HG02852 (cell line): ENCODE data around the gene POU2AF2.
"Not testable (repeated sequence)": the region's sequence is repeated elsewhere in the genome, so short reads cannot be mapped to it uniquely, and the experiment has no call there.

Experiments used
- ATAC-seq: cut with Tn5 transposase; IDR thresholded peaks from one replicate; pipeline ENCODE4 v1.9.1; 2021; ENCODE audit warnings: mild to moderate bottlenecking, moderate library complexity; ENCODE audit not compliant: unreplicated experiment

The POU2AF2 gene

DNA sequence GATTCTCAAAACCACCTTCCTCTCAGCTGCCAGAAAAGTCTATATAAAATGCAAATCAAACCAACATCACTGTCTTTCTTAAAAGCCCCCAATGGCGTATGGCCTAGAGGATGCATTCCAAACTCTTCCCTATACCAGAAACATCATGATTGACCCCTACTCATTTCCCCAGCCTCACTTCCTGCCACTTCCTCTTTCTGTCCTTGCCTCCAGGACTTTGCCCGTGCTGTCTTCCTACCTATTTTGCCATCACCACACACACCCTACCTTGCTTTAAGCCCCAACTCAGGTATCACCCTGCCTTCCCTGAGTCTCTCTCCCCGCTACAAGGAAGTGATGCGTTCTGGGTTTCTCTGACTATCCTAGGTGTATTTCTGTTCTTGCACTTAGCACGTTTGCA lies 8.1 kb downstream of the POU2AF2 start:
- no peak for ATAC-seq

- no peak for ATAC-seq
Observed at GRCh38 chr11:111258046-111258445, 12.5 kb downstream of the POU2AF2 start.

DNA sequence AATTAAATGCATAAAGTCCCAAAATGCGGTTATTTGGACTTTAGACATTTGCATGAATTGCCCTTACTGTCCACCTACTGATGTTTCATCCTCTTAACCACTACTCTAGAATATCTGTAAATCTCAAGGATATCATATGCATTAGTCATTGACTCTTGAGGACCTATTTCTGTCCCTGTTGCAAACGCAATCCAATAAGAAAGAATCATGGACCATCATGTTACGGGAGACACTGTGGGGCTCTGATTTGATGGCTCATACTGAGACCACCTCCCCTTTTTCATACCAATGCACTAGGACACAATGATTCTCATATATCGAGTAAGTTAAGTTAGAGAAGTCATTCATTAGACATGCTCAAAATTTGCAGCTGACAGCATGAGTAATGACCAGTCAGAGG lies 14.4 kb downstream of the POU2AF2 start:
- no peak for ATAC-seq

DNA sequence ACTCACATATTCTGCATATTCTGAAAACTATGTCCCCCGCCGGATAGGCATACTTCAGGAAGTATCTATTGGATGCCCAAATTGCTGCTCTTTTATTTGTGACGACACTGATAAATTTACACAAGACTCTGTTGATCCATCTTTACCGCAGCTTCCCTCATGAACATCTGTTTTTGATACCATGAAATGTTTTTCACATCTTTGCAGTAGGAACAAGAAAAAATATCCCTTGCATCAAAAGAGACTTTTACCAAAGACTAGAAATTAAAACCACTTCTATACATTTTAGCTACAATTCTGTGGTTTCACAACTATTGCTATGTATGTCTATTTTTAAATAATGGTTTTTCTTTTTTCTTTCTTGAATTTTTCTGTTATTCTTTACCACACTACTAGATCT lies 15.3 kb downstream of the POU2AF2 start:
- ATAC-seq, result no peak

- ATAC-seq, result no peak
Observed at GRCh38 chr11:111264646-111265045, 19.1 kb downstream of the POU2AF2 start.

DNA sequence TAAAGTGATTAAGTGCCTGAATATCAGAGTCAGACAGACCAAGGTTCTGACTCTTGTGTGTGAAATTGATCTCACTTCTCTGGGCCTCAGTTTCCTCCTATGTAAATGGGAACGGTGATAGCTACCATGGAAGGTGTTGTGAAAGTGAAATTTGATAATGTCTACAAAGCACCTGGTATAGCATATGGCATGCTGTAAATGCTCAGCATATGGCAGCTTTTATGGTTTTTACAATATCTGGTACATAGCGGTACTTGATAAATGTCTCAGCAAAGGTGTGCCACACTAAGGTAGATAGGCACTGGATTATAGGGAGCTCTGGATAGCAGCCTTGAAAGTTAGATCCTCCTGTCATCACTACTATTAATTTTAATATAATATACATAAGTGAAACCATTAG lies 19.9 kb downstream of the POU2AF2 start:
- no peak for ATAC-seq

DNA sequence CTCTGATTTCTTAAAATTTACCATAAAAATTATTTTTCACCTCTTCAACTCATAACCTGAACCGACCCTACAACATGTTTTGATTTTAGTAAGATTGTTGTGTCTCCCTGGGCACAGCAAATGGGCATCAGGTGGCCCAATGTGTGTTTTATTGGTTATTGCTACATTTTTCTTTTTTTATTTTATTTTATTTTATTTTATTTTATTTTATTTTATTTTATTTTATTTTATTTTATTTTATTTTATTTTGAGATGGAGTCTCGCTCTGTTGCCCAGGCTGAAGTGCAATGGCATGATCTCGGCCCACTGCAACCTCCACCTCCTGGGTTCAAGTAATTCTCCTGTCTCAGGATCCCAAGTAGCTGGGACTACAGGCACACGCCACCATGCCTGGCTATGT lies 22.8 kb downstream of the POU2AF2 start:
- not testable (repeated sequence) for ATAC-seq

DNA sequence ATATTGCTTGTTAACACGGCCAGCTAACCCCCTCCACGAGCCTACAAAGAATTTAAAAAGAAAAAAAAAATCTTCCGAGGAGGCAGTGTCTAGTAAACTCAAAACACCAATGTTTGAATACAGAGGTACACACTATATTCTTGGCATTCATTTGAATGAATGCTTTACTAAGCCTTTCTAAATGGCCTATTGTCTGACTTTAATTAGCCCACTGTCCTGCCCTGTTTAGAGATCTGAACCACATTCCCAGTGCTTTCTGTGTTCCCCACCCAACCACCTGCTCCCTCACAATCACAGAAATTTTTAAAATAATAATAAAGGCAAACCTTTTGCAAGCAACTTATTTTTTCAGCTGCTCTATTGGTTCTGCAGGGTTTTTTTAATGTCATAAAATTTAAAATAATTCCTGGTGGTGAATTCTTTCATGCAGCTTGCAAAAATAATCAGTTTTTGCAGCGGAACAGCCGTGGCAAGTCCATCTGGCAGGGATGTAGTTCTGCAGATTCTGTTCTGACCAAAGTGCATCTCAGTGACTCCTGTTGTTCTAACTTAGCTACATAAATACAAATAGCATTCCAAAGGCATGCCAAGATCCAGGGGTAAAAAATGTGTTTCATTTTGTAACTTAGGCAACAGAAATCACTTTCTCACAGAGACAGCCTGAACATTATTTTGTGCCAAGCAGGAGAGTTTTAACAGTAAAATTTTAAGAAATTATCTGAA lies 23.8 kb downstream of the POU2AF2 start:
- ATAC-seq, result no peak

DNA sequence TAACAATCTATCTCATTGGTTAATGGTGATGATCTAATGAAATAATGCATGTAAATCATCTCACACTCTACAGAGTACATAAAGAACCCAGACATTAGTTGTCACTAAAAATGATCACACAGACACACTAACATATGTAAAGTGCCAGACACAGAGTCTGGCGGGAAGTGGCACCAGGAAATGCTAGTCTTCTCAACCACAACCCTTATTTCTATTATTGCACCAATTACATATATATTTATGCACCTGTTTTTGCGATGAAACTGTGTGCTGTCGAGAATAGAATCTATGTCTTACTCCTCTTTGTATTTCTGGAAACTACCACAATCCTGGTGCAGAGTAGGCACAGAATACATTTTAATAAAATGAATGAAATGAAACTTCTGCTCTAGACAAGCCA lies 26.9 kb downstream of the POU2AF2 start:
- ATAC-seq, result no peak

DNA sequence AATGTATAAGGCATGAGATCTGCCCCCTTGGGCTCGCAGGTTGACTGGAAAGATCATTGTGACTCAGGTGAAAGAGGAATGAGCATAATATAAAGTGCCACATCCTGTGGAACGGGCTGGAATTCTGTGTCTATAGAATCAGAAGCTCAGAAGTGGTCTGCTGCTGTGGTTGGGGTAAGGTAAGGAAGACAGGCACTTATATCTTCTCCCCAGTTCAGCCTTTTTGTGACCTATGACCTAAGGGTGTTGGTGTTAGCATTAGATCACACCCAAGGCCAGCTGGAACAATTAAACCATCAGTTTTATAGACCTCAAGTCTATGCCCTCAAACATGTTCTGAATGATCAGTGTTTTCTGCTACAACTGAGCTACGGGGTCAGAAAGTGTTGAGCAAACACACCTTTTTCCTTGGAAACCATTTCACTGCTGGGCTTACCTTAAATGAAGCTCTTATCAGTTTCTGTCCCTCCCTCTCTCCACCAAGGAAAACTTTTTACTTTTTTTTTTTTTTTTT lies 37.1 kb downstream of the POU2AF2 start:
- no peak for ATAC-seq

DNA sequence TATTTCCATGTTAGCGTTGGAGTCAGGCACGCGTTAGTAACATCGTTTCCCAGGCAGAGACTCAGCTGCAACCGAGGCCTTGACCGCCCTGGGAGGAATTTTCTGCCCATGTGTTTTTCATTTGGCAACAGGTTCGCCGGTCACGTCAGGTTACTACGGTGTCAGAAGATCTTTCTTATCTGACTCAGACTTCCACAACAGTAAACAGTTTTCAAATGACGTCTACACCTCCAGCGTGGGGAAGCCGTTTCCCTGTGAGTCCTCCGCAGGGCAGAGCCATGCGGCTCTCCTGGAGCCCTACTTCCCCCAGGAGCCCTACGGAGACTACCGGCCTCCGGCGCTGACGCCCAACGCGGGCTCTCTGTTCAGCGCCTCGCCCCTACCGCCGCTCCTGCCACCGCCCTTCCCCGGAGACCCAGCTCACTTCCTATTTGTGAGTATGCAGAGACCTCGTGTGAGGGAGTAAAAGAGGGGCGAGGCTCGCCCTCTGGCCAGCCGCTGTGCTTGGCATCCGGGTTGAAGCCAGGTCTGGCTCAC lies 38.5 kb downstream of the POU2AF2 start:
- ATAC-seq, result no peak

DNA sequence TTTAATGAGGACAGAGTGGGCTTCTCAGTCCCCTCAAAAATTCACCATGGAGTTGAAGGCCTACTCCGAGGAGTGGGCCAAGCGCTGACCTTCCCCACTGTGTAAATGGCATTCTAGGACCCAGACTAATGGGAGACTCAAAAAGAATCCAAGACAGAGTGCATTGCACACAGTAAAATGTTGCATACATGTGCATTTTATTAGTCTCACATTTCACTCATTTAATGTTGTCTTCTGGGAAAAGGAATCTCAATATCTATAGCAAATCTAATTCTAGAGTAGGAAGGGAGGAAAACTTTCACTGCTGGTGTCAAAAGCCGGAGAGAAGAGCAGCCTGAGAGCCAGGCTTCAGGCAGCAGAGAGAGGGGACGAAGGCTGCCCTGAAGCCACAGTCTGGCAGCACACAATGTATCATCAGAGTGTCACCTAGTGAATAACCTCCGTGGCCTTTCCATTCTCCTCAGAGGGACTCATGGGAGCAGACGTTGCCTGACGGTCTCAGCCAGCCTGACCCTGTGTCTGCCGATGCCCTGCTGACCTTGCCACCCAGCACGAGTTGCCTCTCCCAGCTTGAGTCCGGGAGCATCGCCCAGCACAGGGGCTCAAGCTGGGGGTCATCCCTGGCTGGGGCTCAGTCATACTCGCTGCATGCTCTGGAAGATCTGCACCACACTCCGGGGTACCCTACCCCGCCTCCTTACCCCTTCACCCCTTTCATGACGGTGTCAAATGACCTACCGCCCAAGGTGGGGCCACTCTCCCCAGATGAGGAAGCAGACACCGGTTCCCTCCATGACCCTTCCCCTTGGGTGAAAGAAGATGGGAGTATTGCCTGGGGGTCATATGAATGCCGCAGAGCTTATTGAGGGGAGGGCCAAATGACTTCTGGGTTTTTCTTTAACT lies 39.9 kb downstream of the POU2AF2 start:
- no peak for ATAC-seq

DNA sequence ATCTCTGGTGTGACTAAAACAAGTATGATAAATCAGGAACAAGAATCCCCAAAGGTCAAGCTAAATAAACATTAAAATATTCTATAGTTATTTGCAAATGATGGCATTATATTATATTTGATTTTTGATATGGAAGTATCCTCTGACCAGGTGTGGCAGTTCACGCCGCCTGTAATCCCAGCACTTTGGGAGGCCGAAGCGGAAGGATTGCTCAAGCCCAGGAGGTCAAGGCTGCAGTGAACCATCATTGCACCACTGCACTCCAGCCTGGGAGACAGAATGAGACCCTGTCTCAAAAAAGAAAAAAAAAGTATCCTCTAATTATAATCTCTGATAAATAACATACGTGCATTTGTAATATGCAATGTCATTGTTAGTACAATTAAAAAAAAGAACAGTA lies 46.2 kb downstream of the POU2AF2 start:
- no peak for ATAC-seq

DNA sequence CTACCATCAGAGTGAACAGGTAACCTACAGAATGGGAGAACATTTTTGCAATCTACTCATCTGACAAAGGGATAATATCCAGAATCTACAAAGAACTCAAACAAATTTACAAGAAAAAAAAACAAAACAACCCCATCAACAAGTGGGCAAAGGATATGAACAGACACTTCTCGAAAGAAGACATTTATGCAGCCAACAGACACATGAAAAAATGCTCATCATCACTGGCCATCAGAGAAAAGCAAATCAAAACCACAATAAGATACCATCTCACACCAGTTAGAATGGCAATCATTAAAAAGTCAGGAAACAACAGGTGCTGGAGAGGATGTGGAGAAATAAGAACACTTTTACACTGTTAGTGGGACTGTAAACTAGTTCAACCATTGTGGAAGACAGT lies 46.9 kb downstream of the POU2AF2 start:
- ATAC-seq, result not testable (repeated sequence)

DNA sequence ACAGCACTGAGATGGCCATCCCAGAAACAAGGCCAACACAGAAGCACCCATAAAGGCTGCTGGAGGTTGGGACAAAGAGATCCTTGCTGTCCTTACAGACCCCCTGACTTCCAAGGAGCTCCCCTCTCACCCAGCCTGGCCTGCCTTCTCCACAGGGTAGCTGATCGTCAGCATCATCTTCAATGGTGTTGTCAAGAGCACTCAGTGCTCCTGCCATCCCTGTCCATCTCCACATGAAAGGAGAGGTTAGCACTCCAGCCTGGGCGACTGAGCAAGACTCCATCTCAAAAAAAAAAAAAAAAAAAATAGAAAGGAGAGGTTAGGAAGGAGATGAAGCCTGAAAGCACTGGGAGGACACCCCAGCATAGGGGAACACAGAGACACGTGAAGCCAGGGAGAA lies 50.7 kb downstream of the POU2AF2 start:
- ATAC-seq, result no peak

DNA sequence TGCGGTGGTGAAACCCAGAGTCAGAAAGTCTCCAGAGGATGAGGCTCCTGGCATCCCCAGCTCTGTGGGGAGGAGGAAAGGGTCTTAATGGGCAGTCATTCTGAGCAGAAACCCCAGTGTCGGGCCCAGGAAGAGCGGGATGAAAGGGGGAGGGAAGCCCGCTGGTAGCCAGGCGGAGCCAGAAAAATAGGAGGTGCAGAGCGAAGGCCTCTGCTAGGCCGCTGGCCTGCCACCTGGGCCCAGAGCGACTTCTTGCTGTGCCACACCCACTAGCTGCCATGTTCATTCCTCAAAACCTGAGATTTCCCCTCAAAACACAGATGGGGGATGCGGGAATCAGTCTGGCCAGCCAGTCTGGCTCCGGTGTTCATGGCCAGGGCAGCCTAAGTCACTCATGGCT lies 52.2 kb downstream of the POU2AF2 start:
- no peak for ATAC-seq

GRCh38 chr11:111298413-111299100 lies 53.0 kb downstream of the POU2AF2 start, which contains the start of gene POU2AF3:
TSS of gene POU2AF3 (plus strand) at chr11:111298546. CDS start at chr11:111298582, 36 bp downstream.
- peak; percentile 33 for ATAC-seq

GRCh38 chr11:111299101-111300026 lies 53.8 kb downstream of the POU2AF2 start:
- peak; percentile 54 for ATAC-seq

GRCh38 chr11:111300569-111300968 lies 55.0 kb downstream of the POU2AF2 start:
- ATAC-seq, result no peak
